Prostate gland (tissue), 2 donors: ENCODE data around the gene RGL1.

ENCODE experiments used
- CTCF ChIP-seq, 4 experiments: fragments of 200-600 bp in 2 of 4; fragments of 450-650 bp in 2 of 4; sonication (generic) in 2 of 4; IDR thresholded peaks; 1 replicate in 3 of 4; 2 replicates in 1 of 4; pipeline ENCODE4 v1.5.1; 2016 to 2019; ENCODE audit warnings: antibody characterized with exemption in 4 of 4, mild to moderate bottlenecking in 2 of 4, moderate library complexity in 2 of 4
- POLR2AphosphoS5 ChIP-seq: sonication (generic); formaldehyde crosslinking; IDR thresholded peaks from one replicate; pipeline ENCODE4 v1.6.1; 2017; ENCODE audit warnings: antibody characterized with exemption

- no peak for TF ChIP-seq CTCF (IDR thresholded peaks at IDR 0.05)
- peak; percentile 22 for TF ChIP-seq POLR2AphosphoS5
Measured at GRCh38 chr1:183841950-183842794, 37.3 kb downstream of the RGL1 start.
